ENCODE results near the gene ZNF197.

- TF ChIP-seq USF2 (IDR thresholded peaks at IDR 0.05; ENCODE audit: low read length) = no peak
- TF ChIP-seq CTCF (IDR thresholded peaks at IDR 0.05; ENCODE audit: control extremely low read depth in 1 of 3, insufficient read depth in 1 of 3, low read depth in 1 of 3, low read length in 3 of 3) = no peak
- TF ChIP-seq POLR2A (IDR thresholded peaks at IDR 0.05; ENCODE audit: control extremely low read depth in 1 of 2, low read depth in 2 of 2, low read length in 2 of 2) = no peak
- TF ChIP-seq CHD2 (IDR thresholded peaks at IDR 0.05; ENCODE audit: low read length) = no peak
- no peak for TF ChIP-seq RAD21 (IDR thresholded peaks at IDR 0.05 in 1 of 2, conservative IDR thresholded peaks at IDR 0.05 in 1 of 2; ENCODE audit: low read depth in 2 of 2, low read length in 2 of 2)
- TF ChIP-seq HDAC2 (IDR thresholded peaks at IDR 0.05; ENCODE audit: borderline replicate concordance in 1 of 2, low read depth in 2 of 2, low read length in 2 of 2) = no peak
- TF ChIP-seq NANOG (IDR thresholded peaks at IDR 0.05; ENCODE audit: insufficient read depth, low read depth, low read length, poor library complexity, severe bottlenecking) = no peak
- no peak for TF ChIP-seq NRF1 (IDR thresholded peaks at IDR 0.05; ENCODE audit: low read depth, low read length)
- TF ChIP-seq EZH2 (IDR thresholded peaks at IDR 0.05; ENCODE audit: low read depth, low read length, severe bottlenecking) = no peak
- TF ChIP-seq SUZ12 (IDR thresholded peaks at IDR 0.05; ENCODE audit: low read length) = no peak
- TF ChIP-seq KDM1A (IDR thresholded peaks at IDR 0.05; ENCODE audit: borderline replicate concordance, low read length) = no peak
- TF ChIP-seq KDM5A (IDR thresholded peaks at IDR 0.05; ENCODE audit: low read length) = no peak
- TF ChIP-seq SP1 (IDR thresholded peaks at IDR 0.05; ENCODE audit: low read depth, low read length) = no peak
Measured at GRCh38 chr3:44647771-44648170, 22.9 kb downstream of the ZNF197 start.
